ENCODE results near the gene MT1A.

- no peak for TF ChIP-seq POLR2A (IDR thresholded peaks at IDR 0.05)
- TF ChIP-seq, protein P1, sequence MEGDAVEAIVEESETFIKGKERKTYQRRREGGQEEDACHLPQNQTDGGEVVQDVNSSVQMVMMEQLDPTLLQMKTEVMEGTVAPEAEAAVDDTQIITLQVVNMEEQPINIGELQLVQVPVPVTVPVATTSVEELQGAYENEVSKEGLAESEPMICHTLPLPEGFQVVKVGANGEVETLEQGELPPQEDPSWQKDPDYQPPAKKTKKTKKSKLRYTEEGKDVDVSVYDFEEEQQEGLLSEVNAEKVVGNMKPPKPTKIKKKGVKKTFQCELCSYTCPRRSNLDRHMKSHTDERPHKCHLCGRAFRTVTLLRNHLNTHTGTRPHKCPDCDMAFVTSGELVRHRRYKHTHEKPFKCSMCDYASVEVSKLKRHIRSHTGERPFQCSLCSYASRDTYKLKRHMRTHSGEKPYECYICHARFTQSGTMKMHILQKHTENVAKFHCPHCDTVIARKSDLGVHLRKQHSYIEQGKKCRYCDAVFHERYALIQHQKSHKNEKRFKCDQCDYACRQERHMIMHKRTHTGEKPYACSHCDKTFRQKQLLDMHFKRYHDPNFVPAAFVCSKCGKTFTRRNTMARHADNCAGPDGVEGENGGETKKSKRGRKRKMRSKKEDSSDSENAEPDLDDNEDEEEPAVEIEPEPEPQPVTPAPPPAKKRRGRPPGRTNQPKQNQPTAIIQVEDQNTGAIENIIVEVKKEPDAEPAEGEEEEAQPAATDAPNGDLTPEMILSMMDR (IDR thresholded peaks at IDR 0.05) = no peak
Measured at GRCh38 chr16:56652600-56652999, 14.1 kb downstream of the MT1A start.

All from ovary (tissue), 3 donors.